ENCODE data around the gene RGS17.

- peak; percentile 39 to 79 (median 58) for TF ChIP-seq CTCF (IDR thresholded peaks at IDR 0.05)
- TF ChIP-seq POLR2A (IDR thresholded peaks at IDR 0.05), result no peak
Measured at GRCh38 chr6:153023977-153024708, 106.9 kb downstream of the RGS17 start.

All from thyroid gland (tissue), 4 donors.